A172 (cell line): Measurements from ENCODE around the gene PEX12. TPM values are rescaled to one million over a fixed set of nuclear protein-coding genes. Genes with fewer than 3 reads are reported as not detected.
A peak's percentile ranks its signal among the peaks of the same experiment; 100 is the strongest.
"Not testable (repeated sequence)": the region's sequence is repeated elsewhere in the genome, so short reads cannot be mapped to it uniquely, and the experiment has no call there.

Experiments used
- DNase-seq: peaks from one replicate; pipeline ENCODE4 v3.0.0-alpha.2; 2015; ENCODE audit warnings: low spot score
- total RNA-seq: library from RNA; depleted of rRNA; stranded (reverse); fragments of >200 nt; shearing (Covaris generic); gene quantifications from 2 replicates; pipeline ENCODE4 v1.2.3, GENCODE V29; 2014; rRNA removed

Gene PEX12
- 11.5 and 13.0 TPM in 2 replicates for total RNA-seq

DNA sequence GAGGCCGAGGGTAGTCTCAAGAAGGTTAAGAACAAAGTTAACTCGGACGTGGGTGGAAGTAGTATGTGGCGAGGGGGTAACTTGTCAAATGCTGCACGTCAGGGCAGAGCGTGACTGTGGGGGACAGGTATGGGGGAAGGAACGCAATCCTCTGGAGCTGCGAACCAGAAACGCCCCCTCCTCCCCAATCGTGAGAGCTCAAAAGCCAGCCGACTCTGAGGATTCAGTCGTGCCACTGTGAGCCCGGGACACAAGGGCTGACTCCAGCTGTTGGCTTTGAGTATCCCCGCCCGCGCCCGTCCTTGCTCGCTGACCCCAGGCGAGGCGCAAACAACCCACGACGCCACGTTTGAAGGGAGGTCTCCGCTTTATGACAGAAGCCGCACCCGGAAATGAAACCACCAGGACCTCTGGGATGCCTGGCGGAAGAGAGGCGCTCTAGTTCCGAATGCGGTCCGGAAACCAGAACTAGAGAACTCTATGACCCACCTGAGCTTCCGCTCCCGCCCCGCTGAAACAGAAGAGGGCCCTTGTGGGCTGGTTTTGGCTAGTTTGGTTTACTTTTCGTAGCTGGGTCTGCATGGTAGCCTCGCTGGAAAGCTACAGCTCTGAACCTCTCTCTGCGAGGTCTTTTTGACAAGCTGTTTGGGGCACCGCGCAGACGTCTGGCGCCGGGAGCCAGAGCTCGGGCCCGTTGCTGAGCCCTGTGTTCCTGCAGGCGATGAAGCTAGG, at the start of gene PEX12:
Gene PEX12, minus strand, starts transcription at position 375 of the 732 bp plus-strand sequence. CDS start 550 bp downstream, outside the sequence.
- peak; percentile 91 for DNase-seq

DNA sequence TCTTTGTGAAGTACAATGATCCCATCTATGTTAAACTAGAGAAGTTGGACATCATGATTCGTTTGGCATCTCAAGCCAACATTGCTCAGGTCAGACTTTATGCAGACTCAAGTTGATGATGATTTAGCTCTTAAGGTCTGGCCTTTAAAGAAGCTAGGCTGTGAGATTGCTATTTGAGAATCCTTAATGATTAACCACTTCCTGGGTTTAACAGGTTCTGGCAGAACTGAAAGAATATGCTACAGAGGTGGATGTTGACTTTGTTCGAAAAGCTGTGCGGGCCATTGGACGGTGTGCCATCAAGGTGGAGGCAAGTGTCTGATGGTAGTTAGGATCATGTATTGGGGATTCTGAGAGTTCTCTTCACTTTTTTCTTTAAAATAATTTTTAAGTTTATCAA, 49.0 kb upstream of the PEX12 start:
- DNase-seq, result no peak

GRCh38 chr17:35621768-35622167, 43.4 kb upstream of the PEX12 start:
- DNase-seq, result no peak

DNA sequence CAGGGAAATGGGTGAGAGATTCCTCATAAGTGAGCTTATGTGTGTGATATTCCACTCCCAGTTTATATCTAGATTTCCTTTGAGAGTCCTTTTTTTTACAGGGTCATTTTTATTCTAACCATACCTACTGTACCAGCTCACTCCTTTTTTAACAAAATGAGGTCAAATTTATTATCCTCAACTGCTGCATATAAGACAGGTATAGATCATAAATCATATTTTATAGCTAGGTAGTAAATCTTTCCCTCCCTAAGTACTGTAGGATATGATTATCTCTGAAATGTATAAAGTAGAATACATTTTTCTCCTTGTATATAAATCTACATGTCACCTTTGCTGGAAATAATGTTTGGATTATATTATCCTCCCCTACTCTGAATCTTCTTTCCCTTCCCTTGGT, 40.3 kb upstream of the PEX12 start:
- no peak for DNase-seq

DNA sequence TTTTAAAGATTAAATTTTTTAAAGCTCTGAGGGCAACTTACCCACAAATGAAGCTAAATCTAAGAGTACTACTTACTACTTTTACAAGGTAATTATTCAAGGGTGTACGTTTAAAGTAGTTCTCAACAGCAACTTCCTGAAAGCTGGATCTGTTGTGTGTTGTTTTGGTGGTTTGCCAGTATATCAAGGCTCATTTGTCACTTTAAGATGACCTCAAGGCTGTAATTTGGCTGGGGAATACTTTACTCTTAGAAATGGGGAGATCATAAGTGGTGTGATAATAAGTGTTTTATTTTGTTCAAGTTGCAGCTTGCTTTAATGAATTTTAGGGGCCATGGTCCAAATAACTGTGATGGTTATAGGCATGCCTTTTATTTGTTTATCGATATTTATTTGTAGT, 39.1 kb upstream of the PEX12 start:
- no peak for DNase-seq

DNA sequence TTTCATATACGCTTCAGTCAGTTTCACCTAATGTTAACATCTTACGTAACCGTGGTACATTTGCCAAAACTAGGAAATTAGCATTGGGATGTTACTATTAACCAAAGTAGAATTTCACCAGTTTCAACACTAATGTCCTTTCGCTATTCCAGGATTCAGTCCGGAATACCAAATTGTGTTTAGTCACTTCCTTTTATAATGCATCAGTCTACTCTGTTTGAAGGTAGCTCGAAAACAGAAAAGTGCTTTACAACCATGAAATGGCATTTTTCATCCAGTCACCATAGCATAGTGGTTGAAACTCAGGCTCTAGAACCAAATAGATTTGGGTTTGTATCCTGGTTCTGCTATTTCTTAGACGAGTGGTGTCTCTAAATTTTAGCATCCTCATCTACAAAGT, 38.2 kb upstream of the PEX12 start:
- peak; percentile 5 for DNase-seq

- DNase-seq, result no peak
Observed at GRCh38 chr17:35614810-35615209, 36.4 kb upstream of the PEX12 start.

- peak; percentile 52 for DNase-seq
Observed at GRCh38 chr17:35612924-35613521, 34.7 kb upstream of the PEX12 start.

DNA sequence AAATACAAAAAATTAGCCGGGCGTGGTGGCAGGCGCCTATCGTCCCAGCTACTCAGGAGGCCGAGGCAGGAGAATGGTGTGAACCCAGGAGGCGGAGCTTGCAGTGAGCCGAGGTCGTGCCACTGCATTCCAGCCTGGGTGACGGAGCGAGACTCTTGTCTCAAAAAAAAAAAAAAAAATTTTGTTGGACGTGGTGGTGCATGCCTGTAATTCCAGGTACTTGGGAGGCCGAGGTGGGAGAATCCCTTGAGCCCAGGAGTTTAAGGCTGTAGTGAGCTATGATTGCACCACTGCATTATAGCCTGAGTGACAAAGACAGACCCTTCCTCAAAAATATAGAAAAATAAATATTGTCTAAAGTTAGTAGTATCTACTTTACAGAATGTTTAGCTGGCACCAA, 32.4 kb upstream of the PEX12 start:
- DNase-seq, result not testable (repeated sequence)

GRCh38 chr17:35609831-35610230, 31.5 kb upstream of the PEX12 start:
- no peak for DNase-seq

DNA sequence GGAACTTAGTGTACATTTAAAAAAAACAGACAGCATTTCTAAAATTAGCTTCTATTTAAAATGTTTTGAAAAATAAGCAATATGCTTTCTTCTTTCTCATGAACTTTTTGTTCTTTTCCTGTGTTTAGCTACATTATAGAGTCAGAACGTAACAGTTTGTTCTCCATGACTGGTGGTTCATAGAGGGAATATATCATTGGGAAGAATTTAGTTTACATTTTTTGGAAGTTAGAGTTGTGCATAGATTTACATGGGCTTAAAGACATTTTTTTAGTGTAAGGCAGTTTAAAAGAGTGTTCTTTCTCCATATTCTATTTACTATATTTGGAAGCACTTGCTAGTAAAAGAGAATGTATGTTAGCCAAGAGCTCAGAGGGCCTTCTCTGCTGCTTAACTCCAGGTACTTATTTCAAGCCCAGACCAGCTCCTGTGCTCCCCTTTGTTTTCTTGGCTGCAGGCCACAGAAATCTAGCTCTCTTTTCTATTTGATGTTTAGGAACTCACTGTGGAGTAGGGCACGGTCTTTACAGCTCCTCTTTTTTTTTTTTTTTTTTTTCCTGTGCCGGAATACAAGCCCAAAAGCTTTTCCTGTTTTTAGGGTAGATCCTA, 29.0 kb upstream of the PEX12 start:
- DNase-seq, result no peak

DNA sequence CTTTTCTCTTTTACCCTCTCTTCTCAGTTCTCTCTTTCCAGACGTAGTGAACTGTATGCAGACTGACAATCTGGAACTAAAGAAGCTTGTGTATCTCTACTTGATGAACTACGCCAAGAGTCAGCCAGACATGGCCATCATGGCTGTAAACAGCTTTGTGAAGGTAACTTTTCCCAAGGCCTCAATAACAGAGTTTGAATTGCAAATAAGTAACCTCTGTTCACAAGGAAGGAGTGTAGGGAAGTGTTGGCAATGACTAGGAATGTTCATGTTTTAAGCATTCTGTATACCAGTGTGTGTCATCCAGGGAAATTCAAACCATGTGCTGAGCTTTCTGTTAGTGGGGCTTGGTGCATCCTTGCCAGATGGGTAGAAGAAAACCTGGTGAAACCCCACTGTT, 27.3 kb upstream of the PEX12 start:
- no peak for DNase-seq

- DNase-seq, result no peak
Observed at GRCh38 chr17:35603674-35604073, 25.3 kb upstream of the PEX12 start.

DNA sequence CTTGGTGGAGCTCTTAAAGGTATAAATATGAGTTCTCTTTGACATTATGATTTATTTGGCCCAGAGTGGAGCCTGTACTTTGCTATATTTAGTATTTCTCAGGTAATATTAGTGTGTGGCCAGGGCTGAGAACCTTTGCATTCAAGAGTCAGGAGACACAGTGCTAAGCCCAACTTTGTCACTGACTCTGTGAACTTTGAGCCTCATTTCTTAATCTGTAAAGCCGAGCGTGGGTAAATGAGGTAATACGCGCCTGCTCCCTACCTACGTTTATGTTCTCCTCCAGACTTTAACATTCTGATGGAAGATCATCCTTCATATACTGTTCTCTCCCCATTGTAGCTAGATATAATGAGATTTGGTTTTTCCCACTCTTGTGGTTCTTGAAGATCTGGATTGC, 19.2 kb upstream of the PEX12 start:
- DNase-seq, result no peak

- DNase-seq, result no peak
Observed at GRCh38 chr17:35596530-35597233, 18.3 kb upstream of the PEX12 start.

DNA sequence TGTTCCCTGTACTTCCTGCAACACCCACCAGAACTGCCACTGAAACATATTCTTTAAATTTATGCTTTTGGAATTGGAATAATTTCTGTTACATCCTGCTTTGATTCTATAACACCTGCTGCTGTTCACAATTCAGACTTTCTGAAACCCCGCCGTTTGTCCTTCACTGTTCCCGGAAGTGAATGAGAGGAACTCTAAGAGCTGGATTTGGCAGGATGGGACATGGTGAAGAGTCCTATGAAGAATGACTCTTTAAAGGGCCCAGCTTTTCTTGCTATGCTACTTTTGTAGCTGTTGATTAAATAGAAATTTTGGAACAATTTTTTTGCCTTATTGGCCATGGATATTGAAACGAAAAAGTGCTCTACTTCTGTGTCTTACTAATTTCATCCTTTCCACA, 17.7 kb upstream of the PEX12 start:
- DNase-seq, result no peak

- peak; percentile 83 for DNase-seq
Observed at GRCh38 chr17:35588196-35588920, 10.0 kb upstream of the PEX12 start.

DNA sequence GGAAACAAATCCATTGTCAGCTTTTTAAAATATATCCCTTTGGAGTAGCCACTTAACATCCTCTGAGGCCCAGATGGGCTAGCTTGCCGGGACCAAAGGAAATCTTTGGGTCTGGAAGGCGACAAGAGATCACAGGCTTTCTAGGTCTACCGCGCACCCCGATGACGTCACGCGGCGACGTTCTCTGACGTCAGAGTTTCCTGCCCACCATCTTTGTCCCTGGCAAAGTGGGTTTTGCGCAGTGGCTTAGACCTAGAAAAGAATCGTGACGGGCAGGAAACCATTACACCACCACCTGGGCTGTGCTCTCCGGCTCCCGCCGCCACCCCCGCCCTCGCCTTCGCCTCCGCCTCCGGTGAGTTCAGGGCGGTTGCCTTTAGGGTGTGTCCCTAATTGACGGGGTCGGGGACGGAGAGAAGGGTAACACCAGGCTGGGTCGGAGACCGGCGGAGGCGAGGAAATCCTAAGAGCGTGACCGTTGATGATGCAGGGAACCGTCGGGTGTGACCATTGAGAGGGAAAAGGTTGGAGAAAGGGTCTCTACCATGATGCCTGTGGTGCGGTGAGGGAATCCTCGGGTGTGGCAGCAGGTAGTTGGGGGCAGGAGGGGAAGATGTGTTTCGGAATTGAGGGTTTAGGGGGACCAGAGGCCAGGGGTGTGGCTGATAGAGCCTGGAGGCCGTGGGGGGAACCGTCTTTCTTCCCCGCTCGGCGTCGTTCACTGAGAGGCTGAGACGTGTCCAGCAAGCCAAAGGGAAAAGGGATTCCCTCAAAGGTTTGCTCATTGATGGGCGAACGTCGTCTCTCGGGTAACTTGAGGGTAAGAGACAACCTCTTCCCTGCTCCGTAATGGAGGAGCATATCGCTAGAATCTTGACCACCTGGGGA, 8.9 kb upstream of the PEX12 start, which contains the start of gene AP2B1:
Gene AP2B1, plus strand, starts transcription at position 249 of the 888 bp plus-strand sequence. CDS start 6,709 bp downstream, outside the sequence.
- peak; percentile 97 for DNase-seq

DNA sequence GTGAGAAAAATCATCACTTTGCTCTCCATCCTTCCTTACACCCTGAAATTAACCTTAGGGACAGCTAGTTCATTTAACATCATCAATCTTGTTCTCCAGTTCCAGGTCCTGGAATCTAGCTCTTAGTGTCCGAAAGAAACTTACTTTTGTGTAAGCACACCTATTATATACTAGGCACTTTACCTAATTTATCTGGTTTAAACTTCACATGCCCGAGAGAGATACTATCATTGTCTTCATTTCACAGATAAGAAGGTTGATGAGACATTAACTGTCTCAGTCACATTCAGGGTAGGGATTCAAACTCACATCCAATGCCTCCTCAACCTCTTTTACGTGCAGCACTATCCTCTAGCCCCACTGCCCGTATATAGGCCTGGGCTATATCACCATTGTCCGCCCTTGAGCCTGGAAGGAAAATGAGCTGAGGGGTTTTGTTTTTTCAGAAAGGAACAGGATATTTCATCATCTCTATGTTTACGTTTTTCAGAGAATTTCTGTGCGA, 8.2 kb upstream of the PEX12 start:
- no peak for DNase-seq

DNA sequence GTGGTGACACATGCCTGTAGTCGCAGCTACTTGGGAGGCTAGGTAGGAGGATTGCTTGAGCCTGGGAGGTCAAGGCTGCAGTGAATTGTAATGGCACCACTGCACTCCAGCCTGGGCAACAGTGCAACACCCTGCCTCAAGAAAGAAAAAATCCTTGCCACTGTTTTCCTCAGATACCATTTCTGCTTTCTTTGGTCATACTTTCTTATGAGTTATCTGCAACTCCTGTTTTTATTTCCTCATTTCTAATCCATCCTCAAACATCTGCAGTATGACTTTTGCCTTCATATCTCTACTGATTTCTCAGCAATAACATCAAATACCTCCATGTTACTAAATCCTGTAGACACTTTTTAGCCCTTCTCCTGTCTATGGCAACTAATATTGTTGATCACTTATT, 5.7 kb upstream of the PEX12 start:
- no peak for DNase-seq
